GM21526 (cell line): ENCODE data around the gene RFTN2.
"Not testable (repeated sequence)": the region's sequence is repeated elsewhere in the genome, so short reads cannot be mapped to it uniquely, and the experiment has no call there.

ENCODE experiments used
- ATAC-seq: cut with Tn5 transposase; IDR thresholded peaks from one replicate; pipeline ENCODE4 v1.9.1; 2021; ENCODE audit warnings: moderate library complexity; ENCODE audit not compliant: unreplicated experiment, low FRiP score

RFTN2 gene

GRCh38 chr2:197677056-197677455 lies 1.7 kb upstream of the RFTN2 start:
- ATAC-seq: no peak

GRCh38 chr2:197675711-197676188 lies 363 bp upstream of the RFTN2 start:
- no peak for ATAC-seq

GRCh38 chr2:197674591-197674990 lies 796 bp downstream of the RFTN2 start:
- no peak for ATAC-seq

GRCh38 chr2:197674060-197674459 lies 1.3 kb downstream of the RFTN2 start:
- ATAC-seq: no peak

GRCh38 chr2:197673606-197674005 lies 1.8 kb downstream of the RFTN2 start:
- no peak for ATAC-seq

GRCh38 chr2:197673106-197673505 lies 2.3 kb downstream of the RFTN2 start:
- ATAC-seq: no peak

- no peak for ATAC-seq
Observed at GRCh38 chr2:197672371-197672893, 3.0 kb downstream of the RFTN2 start.

GRCh38 chr2:197669077-197669476 lies 6.3 kb downstream of the RFTN2 start:
- ATAC-seq: no peak

GRCh38 chr2:197668296-197668695 lies 7.1 kb downstream of the RFTN2 start:
- ATAC-seq: no peak

GRCh38 chr2:197666277-197666676 lies 9.1 kb downstream of the RFTN2 start:
- no peak for ATAC-seq

GRCh38 chr2:197661626-197662025 lies 13.8 kb downstream of the RFTN2 start:
- ATAC-seq: no peak

- ATAC-seq: no peak
Observed at GRCh38 chr2:197657562-197657961, 17.8 kb downstream of the RFTN2 start.

- no peak for ATAC-seq
Observed at GRCh38 chr2:197647961-197648690, 27.3 kb downstream of the RFTN2 start.

- ATAC-seq: no peak
Observed at GRCh38 chr2:197641666-197642065, 33.7 kb downstream of the RFTN2 start.

GRCh38 chr2:197640571-197641122 lies 34.7 kb downstream of the RFTN2 start:
- not testable (repeated sequence) for ATAC-seq

GRCh38 chr2:197633109-197633657 lies 42.2 kb downstream of the RFTN2 start:
- ATAC-seq: no peak

GRCh38 chr2:197628043-197628500 lies 47.3 kb downstream of the RFTN2 start:
- ATAC-seq: no peak

GRCh38 chr2:197626965-197627625 lies 48.3 kb downstream of the RFTN2 start:
- ATAC-seq: no peak

- ATAC-seq: no peak
Observed at GRCh38 chr2:197620133-197620532, 55.3 kb downstream of the RFTN2 start.

- no peak for ATAC-seq
Observed at GRCh38 chr2:197615016-197615652, 60.3 kb downstream of the RFTN2 start.

GRCh38 chr2:197614532-197614931 lies 60.9 kb downstream of the RFTN2 start:
- no peak for ATAC-seq
